GM12878 (cell line): ENCODE results near the gene ARID5B. TPM values are rescaled to one million over a fixed set of nuclear protein-coding genes. Genes with fewer than 3 reads are reported as not detected.

Source experiments
- BRCA1 ChIP-seq: IDR thresholded peaks from 2 replicates; pipeline ENCODE4 v1.6.1; 2011; ENCODE audit warnings: low read depth, low read length, improper control_type of control experiment
- CBFB ChIP-seq: IDR thresholded peaks from 2 replicates; pipeline ENCODE4 v1.6.1; 2016; ENCODE audit warnings: antibody characterized with exemption, low read depth
- CREB1 ChIP-seq: IDR thresholded peaks from 2 replicates; pipeline ENCODE4 v1.6.1; 2012; ENCODE audit warnings: low read depth, mild to moderate bottlenecking, inconsistent platforms
- FOXM1 ChIP-seq: IDR thresholded peaks from 2 replicates; pipeline ENCODE4 v1.6.1; 2012; ENCODE audit warnings: low read depth, mild to moderate bottlenecking, inconsistent platforms, low read length, moderate library complexity
- MEF2A ChIP-seq: IDR thresholded peaks from 2 replicates; pipeline ENCODE4 v1.6.1; 2011; ENCODE audit warnings: low read depth, mild to moderate bottlenecking, low read length, moderate library complexity; ENCODE audit not compliant: insufficient read depth
- MYC ChIP-seq: IDR thresholded peaks from 2 replicates; pipeline ENCODE4 v1.6.1; 2011; ENCODE audit warnings: mild to moderate bottlenecking, low read length, moderate library complexity, inconsistent platforms; ENCODE audit not compliant: insufficient read depth, insufficient replicate concordance, insufficient read length, severe bottlenecking
- NFIC ChIP-seq: IDR thresholded peaks from 2 replicates; pipeline ENCODE4 v1.6.1; 2012; ENCODE audit warnings: low read depth, mild to moderate bottlenecking, inconsistent platforms, low read length, moderate library complexity
- PAX5 ChIP-seq: IDR thresholded peaks from 2 replicates; pipeline ENCODE4 v1.6.1; 2011; ENCODE audit warnings: low read depth, low read length, borderline replicate concordance
- REST ChIP-seq: IDR thresholded peaks from 2 replicates; pipeline ENCODE4 v1.6.1; 2012; ENCODE audit warnings: mild to moderate bottlenecking, low read depth, low read length
- SIN3A ChIP-seq: IDR thresholded peaks from 2 replicates; pipeline ENCODE4 v1.6.1; 2012; ENCODE audit warnings: low read depth, low read length, improper control_type of control experiment
- SREBF2 ChIP-seq: IDR thresholded peaks from 2 replicates; pipeline ENCODE4 v1.6.1; 2012; ENCODE audit warnings: mild to moderate bottlenecking, low read length
- polyA plus RNA-seq, 11 experiments: library from polyadenylated mRNA; depleted of rRNA in 4 of 11; unstranded in 6 of 11; stranded (reverse) in 5 of 11; fragments of >200 nt; fragmentation: Nextera tagmentation in 4 of 11; fragmentation: Illumina TruSeq in 1 of 11; extraction: Ambion mirVana in 4 of 11; extraction: Trizol in 1 of 11; gene quantifications; 1 replicate in 1 of 11; 2 replicates in 10 of 11; pipeline versions ENCODE4 v1.2.1 to v1.2.3, GENCODE V29; 2011 to 2016; ENCODE audit warnings: inconsistent platforms in 2 of 11, missing spikeins in 2 of 11, low read depth in 1 of 11
- total RNA-seq, 4 experiments: library from RNA; depleted of rRNA in 3 of 4; stranded (reverse); fragments of >200 nt in 3 of 4; fragmentation: Illumina TruSeq in 1 of 4; extraction: Trizol in 1 of 4; gene quantifications; 2 replicates each; pipeline versions ENCODE4 v1.2.1 to v1.2.3, GENCODE V29; 2013 to 2021
- TF ChIP-seq, protein P1 (sequence below): fragments of 450-650 bp; IDR thresholded peaks from 2 replicates; pipeline ENCODE4 v1.6.1; 2017; ENCODE audit warnings: borderline replicate concordance

ARID5B gene
- total and polyA plus RNA-seq, 10 of the 15 experiments (the other 5 are each of a cell fraction or from before 2014, with no cell fraction given), result 2.7 to 8.5 (median 6.1) TPM

GRCh38 chr10:61991166-61991565 lies 89.7 kb downstream of the ARID5B start (continued):
- TF ChIP-seq REST (no peak), NFIC (no peak), CBFB (no peak), CREB1 (no peak), MEF2A (no peak), BRCA1 (no peak), PAX5 (no peak), SIN3A (no peak), MYC (no peak), FOXM1 (no peak), SREBF2 (no peak)
- TF ChIP-seq, protein P1, sequence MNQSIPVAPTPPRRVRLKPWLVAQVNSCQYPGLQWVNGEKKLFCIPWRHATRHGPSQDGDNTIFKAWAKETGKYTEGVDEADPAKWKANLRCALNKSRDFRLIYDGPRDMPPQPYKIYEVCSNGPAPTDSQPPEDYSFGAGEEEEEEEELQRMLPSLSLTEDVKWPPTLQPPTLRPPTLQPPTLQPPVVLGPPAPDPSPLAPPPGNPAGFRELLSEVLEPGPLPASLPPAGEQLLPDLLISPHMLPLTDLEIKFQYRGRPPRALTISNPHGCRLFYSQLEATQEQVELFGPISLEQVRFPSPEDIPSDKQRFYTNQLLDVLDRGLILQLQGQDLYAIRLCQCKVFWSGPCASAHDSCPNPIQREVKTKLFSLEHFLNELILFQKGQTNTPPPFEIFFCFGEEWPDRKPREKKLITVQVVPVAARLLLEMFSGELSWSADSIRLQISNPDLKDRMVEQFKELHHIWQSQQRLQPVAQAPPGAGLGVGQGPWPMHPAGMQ, result no peak
